SK-N-MC (cell line): ENCODE results near the gene PCGF3.

Experiments
- DNase-seq: peaks from one replicate; pipeline ENCODE4 v3.0.0-alpha.2; 2011; ENCODE audit warnings: low read depth, low spot score
- H3K27ac ChIP-seq: fragments of 200-600 bp; sonication (generic); 2 replicates; pipeline ENCODE4 v1.5.1; 2016; ENCODE audit warnings: mixed run types
- H3K36me3 ChIP-seq: fragments of 200-600 bp; sonication (generic); 2 replicates; pipeline ENCODE4 v1.6.1; 2017; ENCODE audit warnings: antibody characterized with exemption, low read length, mixed read lengths; ENCODE audit not compliant: insufficient read depth
- H3K4me3 ChIP-seq: fragments of 200-600 bp; sonication (generic); 2 replicates; pipeline ENCODE4 v1.5.1; 2016
- H3K9ac ChIP-seq: fragments of 200-600 bp; sonication (generic); 2 replicates; pipeline ENCODE4 v1.8.0; 2017; ENCODE audit warnings: mixed run types, mixed read lengths; ENCODE audit not compliant: insufficient read length
- H3K9me3 ChIP-seq: fragments of 200-600 bp; sonication (generic); 2 replicates; pipeline ENCODE4 v1.6.1; 2017; ENCODE audit warnings: low read depth, mild to moderate bottlenecking, antibody characterized with exemption, low read length, moderate library complexity, mixed read lengths
- EZH2 ChIP-seq: fragments of 200-600 bp; sonication (generic); IDR thresholded peaks from one replicate; pipeline ENCODE4 v1.6.1; 2017; ENCODE audit warnings: antibody characterized with exemption
- FOXP2 ChIP-seq: optimal IDR thresholded peaks from 2 replicates; pipeline ENCODE3; 2011; ENCODE audit warnings: mild to moderate bottlenecking, moderate library complexity; ENCODE audit not compliant: insufficient read depth; ENCODE audit errors: extremely low read length, control extremely low read depth
- POLR2AphosphoS5 ChIP-seq: IDR thresholded peaks from 2 replicates; pipeline ENCODE4 v1.6.1; 2012; ENCODE audit warnings: mild to moderate bottlenecking, low read depth, low read length, borderline replicate concordance

Gene PCGF3

DNA sequence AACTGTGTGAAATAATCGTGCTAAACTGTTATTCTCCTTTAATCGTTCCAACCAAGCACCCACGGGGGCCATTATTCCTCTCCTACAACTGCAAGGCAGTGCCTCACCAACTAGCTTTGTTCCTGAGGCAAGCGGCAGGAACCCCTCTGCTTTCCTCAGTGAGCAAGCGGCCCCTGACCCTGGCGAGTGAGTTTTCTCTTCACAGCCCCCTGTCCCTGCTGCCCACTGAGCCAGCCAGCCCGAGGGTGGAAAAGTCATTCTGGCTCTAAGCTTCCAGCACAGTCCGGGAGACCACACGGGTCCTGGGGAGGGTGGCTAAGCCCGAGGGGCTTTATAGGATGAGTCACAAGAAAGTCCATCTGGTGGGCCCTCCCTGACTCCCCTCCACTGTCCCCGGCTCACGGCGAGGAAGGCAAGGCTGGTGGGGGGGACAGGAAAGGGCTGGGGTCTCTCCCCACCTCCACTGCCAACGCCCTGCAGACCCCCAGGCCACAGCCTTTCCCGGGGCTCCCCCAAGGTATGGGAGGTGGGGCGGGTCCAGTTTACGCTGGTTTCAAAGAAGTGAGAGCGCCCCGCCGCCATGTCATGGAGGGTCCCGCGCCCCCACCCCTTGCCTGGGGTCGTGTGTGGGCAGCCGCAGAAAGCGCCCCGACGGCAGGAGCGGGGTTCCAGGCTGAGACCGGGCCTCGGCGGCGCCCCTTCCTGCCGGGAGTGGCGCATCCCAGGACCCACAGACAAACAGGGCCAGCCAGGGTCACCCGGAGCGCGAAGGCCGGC, 75.3 kb downstream of the PCGF3 start:
- Histone ChIP-seq H3K9me3 (no peaks in the 10 kb centered on the region), H3K9ac (peak overlapping the region; percentile 98), H3K36me3 (peaks cover 42% of the 10 kb centered on the region), H3K27ac (peak overlapping the region; percentile 80), H3K4me3 (peak overlapping the region; percentile 97)
- TF ChIP-seq POLR2AphosphoS5 (no peak), FOXP2 (no peak), EZH2 (no peak)
- DNase-seq = no peak

DNA sequence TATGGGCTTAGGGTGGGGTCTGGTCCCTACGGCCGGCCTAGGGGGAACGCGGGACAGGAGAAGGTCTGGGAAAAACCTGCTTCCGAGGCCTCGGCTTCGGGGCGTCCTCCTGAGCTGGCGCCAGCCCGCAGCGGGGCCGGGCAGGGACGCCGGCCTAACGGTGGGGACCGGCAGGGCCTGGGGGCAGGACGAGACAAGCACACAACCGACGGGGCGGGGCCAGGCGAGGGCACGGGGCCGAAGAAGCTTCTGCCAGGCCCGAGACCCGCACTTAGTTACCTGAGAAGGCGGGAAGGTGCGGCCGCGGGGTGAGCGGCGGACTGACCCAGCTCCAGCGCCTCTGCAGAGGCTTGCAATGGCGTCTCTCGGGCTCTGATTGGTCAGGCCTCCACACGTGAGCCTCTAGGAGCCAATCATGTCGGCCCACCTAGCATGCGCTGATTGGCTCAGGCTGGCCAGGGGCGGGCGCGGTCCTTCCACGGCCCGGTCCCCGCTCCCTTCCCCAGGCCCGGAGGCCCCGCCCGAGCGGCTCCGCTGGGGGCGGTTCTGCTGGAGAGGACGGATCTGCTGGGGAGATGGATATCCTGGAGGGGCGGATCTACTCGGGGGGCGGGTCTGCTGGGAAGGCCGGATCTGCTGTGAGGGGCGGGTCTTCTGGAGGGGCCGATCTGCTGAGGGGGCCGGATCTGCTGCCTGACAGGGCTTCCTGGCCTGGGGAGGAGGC, 76.0 kb downstream of the PCGF3 start:
- DNase-seq = peak; percentile 92
- H3K9ac ChIP-seq = peak overlapping the region; percentile 98
- no peaks in the 10 kb centered on the region for H3K9me3 ChIP-seq
- H3K4me3 ChIP-seq = peak overlapping the region; percentile 97
- peak; percentile 94 for TF ChIP-seq POLR2AphosphoS5
- no peak for TF ChIP-seq EZH2
- H3K27ac ChIP-seq = peak overlapping the region; percentile 80
- H3K36me3 ChIP-seq = peaks cover 35% of the 10 kb centered on the region

DNA sequence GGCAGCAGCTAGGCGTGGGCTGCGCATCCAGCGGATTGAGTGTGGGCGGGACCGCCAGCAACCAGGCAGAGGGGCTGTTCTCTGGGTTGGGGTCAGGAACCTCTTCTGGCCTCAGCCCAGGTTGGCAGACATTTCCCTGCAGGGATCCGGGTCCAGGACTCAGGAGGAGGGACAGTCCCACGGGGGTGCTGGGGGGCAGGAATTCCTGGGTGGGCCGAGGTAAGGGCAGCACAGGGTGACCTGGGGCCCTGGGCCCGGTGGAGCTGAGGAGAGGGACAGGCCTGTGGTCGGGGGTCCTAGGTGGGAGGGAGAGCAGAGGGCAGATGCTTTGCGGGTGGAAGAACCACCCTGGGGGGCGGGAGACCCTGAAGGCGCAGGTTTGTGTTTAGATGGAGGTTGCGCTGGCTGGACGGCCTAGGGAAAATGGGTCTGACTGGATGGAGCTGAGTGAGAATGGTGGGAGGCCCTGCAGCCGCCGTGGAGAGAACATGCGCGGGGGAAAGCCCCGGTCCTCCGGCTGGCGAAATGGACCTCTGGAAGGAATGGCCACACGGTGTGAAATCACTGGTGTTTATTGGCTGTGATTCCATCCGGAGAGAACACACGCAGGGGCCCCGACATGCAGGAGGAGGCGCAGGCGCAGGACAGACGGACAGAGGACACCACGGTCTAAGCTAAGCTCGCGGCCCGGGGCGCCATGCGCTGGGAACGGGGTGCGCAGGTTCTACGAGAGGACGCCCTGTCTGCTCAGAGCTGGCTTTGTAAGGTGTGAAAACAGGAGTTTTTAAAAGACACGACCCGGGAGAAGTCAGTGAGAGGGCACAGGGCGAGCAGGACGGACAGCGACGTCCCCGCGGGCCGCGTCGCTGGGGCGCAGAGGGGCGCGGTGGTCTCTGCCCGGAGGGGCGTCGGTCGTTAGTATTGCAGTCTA, 79.0 kb downstream of the PCGF3 start:
- no peak for DNase-seq
- H3K36me3 ChIP-seq = peaks cover 11% of the 10 kb centered on the region
- no peak for TF ChIP-seq FOXP2
- TF ChIP-seq EZH2 = no peak
- TF ChIP-seq POLR2AphosphoS5 = no peak
- H3K4me3 ChIP-seq = no peak overlapping the region
- no peak overlapping the region for H3K9ac ChIP-seq
- H3K27ac ChIP-seq = no peak overlapping the region
- H3K9me3 ChIP-seq = no peaks in the 10 kb centered on the region

DNA sequence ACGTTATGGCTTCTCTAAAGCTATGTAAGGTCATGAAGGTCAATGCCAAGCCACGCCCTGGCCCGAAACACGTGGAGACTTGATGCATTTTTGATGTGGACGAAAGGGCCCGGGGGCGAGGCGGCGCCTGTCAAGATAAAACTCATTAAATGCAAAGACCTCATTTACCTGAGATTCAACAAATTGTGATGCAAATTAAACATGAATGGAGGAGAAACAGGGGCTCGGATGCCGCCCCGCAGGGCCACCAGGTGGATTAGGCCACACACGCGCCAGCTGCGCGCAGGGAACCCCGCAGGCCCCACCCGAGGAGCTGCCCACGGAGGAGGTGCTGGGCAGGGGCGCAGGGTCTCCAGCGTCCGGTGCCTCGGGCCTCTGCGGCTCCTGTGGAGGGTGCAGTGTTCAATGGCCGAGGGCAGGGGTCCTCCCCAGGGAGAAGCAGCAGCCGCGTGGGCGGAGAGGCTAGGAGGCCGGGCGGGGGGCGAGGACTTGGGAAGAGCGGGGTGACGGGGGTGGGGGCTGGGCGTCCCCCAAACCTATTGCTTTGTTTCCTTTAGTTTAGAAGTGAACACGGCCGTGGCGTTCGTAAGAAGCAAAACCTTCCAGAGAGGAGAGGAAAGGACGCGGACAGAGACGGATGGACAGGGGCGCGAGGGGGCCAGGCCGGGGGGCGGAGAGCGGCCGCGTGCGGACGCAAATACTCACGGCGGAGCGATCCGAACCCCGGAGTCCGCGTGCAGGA, 79.9 kb downstream of the PCGF3 start:
- Histone ChIP-seq H3K9me3 (no peaks in the 10 kb centered on the region), H3K4me3 (no peak overlapping the region), H3K9ac (no peak overlapping the region), H3K36me3 (peaks cover 3% of the 10 kb centered on the region), H3K27ac (no peak overlapping the region)
- TF ChIP-seq POLR2AphosphoS5 (no peak), EZH2 (no peak), FOXP2 (no peak)
- DNase-seq = no peak

DNA sequence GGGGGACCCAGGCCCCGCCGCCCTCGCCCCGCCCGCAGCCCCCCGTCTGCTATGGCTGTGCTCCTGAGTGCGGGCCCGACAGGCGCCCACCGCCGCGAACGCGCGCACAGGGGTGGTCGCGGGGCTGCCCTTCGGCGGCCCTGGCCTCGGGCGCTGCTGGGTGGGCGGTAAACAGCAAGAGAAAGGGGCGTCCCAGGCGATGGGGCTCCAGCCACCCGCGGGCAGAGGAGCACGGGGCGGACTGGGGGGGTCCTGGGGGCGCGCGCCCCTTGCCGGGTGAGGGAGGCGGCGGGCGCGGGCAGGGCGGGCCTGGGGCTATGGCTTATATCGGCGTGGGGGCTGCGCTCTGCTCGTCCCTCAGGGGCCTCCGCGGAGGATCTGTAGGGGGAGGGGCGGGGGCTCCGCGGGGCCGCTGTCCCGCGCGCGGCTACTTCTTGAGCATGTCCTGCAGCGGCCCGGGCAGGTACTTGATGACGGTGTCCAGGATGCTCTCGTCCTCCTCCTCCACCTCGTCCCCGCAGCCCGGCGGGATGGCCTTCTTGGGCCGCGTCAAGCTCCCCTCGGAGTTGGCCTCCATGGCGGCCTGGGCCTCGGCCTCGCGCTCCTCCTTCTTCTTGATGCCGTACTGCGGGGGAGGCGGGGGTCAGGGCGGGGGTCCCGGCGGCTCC, 80.6 kb downstream of the PCGF3 start:
- TF ChIP-seq POLR2AphosphoS5 (no peak), FOXP2 (no peak), EZH2 (no peak)
- Histone ChIP-seq H3K9me3 (no peaks in the 10 kb centered on the region), H3K4me3 (no peak overlapping the region), H3K27ac (no peak overlapping the region), H3K9ac (no peak overlapping the region), H3K36me3 (no peaks in the 10 kb centered on the region)
- no peak for DNase-seq

DNA sequence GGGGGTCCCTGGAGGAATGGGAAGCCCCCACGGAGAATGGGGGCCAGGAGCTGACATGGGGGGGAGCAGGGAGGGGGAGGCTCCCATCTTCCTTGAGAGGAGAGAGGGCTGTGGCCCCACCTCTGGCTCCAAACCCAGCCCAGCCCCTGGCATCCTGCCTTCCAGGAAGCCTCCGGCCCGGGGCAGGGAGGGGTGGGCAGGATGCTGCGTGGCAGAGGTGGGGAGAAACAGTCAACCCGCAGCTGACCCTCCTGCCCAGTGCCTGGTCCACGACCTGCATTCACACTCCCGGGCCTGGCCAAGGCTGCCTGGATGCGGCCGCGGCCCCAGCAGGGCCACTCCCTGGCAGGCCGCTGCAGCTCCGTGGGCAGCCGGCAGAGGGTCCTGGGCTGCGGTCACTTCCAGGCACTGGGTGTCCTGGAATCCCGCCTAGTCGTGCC, 81.2 kb downstream of the PCGF3 start:
- Histone ChIP-seq H3K27ac (no peak overlapping the region), H3K9ac (no peak overlapping the region), H3K4me3 (no peak overlapping the region), H3K9me3 (no peaks in the 10 kb centered on the region), H3K36me3 (no peaks in the 10 kb centered on the region)
- TF ChIP-seq EZH2 = no peak
- no peak for TF ChIP-seq POLR2AphosphoS5
- TF ChIP-seq FOXP2 = no peak
- DNase-seq = no peak

DNA sequence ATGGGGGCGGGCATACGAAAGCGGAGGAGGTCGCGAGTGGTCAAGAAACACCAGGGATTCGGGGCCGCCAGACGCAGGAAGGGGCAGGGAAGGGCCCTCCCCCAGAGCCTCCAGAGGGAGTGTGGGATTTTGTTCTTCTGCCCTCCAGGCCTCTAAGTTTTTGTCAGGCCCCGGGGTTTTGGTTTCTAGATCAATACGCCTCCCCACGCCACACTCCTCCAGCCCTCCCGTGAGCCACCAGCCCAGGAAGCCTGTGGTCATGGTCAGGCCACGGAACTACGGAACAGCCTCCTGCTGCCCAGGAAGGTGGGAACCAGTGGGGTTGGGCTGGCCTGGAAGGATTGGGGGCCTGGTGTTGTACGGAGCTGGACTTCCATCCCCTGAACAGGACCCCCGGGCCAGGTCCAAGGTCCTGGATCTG, 81.9 kb downstream of the PCGF3 start:
- no peak for TF ChIP-seq EZH2
- TF ChIP-seq POLR2AphosphoS5 = no peak
- no peak for TF ChIP-seq FOXP2
- no peak overlapping the region for H3K9ac ChIP-seq
- no peak for DNase-seq
- no peaks in the 10 kb centered on the region for H3K9me3 ChIP-seq
- H3K4me3 ChIP-seq = no peak overlapping the region
- H3K36me3 ChIP-seq = no peaks in the 10 kb centered on the region
- H3K27ac ChIP-seq = no peak overlapping the region
